GM15510 (cell line): Measurements from ENCODE around the gene FCGR3B.
A peak's percentile ranks its signal among the peaks of the same experiment; 100 is the strongest.
"Not testable (repeated sequence)": the region's sequence is repeated elsewhere in the genome, so short reads cannot be mapped to it uniquely, and the experiment has no call there.

ENCODE experiments used
- POLR2A ChIP-seq: IDR thresholded peaks from 3 replicates; pipeline ENCODE4 v1.6.1; 2011; ENCODE audit warnings: borderline replicate concordance; ENCODE audit not compliant: insufficient read length; ENCODE audit errors: extremely low read depth

The FCGR3B gene

DNA sequence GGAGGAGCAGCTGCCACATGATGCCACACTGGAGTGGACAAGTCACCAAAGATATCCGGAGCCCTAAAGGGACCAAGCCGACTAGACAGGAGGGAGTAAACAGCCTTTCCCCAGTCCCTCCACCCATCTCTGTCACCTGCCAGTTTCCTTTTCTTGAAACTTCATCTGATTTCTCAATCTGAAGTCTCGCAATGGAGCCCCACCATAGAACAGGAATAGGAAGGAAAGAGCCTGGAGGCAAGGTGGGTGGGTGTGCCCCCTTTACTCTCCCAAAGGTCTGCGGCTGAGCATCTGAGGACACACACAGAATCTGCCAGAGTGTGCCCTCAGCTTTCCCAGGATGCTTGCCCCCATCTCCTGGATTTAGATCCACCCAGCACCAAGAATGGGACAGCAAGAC, at the start of gene FCGR3B:
FCGR3B (minus strand) TSS at position 101 of the 400 bp plus-strand sequence; CDS start at position 19, 82 bp downstream.
- no peak for TF ChIP-seq POLR2A

DNA sequence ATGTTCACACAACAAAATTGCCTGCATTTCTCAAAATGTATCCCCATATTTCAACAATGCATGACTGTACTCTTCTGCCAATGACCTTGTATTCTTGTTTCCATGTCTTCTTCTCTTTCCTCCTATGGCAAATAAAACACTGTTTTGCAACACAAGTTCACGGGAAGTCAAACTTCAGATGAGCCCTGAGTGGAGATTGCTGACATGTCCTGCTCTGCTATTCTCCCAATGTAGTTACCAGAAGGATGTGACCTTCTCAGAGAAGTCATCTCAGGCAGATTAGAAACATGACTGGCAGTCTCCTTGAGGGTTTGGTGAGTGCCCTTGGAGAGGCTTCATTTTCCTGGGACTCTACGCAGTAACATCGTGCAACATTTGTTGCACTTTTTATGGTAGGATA, 47.5 kb upstream of the FCGR3B start:
- TF ChIP-seq POLR2A: no peak

DNA sequence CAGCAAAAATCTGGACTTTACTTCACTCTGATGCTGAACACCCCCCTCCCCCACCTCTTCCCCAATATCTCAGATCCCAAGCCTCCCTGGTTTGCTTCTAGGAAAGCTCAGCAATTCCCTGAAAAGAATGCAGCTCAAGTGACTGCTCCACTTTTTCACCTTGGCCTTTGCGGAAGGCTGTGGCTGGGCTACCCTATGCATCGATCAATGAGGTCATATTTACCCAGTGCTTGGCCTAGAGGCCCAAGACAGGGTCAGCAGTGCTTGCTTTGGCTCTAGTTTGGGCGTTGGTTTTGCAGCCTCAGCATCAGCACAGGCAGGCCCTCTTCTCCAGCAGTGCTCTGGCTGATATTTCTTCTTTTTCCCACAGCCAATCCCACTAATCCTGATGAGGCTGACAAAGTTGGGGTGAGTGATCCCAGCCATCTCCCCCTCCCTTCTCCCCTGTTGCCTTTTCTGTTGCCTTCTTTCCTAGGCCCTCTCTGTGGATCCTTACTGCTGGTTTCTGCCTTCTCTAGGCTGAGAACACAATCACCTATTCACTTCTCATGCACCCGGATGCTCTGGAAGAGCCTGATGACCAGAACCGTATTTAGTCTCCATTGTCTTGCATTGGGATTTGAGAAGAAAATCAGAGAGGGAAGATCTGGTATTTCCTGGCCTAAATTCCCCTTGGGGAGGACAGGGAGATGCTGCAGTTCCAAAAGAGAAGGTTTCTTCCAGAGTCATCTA, 46.1 kb upstream of the FCGR3B start:
- no peak for TF ChIP-seq POLR2A

DNA sequence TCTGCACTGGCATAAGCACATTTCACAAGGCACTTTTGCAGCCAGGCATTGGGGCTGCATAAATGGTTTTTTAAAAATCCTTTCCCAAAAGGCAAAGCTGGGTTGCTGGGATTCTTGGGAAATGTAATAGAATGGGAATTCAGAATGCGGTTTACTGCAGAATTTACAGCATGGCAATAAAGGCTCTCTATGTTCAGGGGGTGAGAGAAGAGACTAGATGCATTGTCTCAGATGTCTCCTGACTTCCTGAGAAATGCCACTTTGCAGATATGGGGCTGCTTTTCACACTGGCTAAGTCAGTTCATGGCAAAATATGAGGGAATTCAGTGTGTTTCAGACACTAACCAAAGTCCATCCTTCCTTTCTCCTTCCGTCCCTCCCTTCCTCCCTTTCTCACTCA, 45.5 kb upstream of the FCGR3B start:
- no peak for TF ChIP-seq POLR2A

DNA sequence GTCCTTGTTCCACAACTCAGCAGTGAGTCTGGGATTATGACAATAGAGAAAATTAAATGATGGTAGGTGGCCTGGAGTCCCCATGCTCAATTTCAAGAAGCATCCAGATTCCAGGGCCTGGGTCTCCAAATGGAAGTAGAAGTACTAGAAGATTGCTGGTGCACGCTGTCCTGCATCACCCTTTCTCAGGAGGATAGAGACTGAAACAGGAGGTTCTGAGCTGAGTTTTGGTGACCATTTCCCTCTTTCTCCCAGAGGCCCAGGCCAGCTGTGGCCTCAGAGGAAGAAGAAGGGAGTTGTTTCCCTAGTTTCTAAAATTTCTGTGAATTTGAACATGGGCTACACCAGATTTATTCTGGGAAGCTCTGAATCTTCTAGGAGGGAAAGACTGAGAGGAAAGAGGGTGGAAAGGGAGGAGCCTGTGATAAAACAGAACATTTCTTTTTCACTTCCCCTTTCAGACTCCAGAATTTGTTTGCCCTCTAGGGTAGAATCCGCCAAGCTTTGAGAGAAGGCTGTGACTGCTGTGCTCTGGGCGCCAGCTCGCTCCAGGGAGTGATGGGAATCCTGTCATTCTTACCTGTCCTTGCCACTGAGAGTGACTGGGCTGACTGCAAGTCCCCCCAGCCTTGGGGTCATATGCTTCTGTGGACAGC, 31.8 kb upstream of the FCGR3B start, which contains the start of gene FCGR2B:
FCGR2B (plus strand) TSS at position 460 of the 656 bp plus-strand sequence; CDS start at position 559, 99 bp downstream.
- TF ChIP-seq POLR2A: not testable (repeated sequence)

DNA sequence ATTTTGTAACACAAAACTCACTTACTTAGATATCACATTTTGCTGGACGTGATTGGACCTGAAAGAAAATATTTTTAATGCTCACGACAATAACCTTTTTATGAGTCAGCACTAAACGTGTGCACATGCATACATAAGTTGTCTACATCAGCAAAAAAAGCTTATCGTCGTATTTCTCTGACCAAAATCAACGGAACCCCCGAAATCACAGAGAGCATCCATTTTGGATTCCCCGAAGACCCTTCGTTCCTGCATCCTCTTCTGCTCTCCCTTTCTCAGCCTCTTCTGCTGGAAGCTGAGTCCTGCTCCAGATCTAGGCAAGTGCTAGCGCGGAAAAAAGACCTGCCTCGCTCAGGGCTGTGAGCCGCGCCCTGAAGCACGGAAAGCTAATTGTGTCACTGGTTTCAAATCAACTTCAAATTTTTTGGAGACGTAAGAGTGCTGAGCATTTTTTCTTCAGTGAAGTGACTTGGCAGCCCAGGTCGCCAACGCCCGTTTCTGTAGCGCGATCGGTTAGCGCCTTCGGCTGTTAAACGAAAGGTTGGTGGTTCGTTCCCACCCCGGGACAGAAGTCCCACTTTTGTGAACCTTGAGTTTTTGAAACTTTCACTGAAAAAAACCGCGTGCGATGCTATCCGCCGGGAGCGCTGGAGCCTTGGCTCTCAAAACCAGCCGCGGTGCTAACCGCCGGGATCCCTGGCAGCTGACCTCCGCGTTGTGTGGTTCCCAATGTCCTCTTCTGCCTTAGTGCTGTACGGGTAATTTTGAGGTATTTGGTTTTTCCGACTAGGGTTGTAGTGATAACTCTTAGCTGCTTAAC, 9.6 kb downstream of the FCGR3B start:
- peak; percentile 19 for TF ChIP-seq POLR2A

DNA sequence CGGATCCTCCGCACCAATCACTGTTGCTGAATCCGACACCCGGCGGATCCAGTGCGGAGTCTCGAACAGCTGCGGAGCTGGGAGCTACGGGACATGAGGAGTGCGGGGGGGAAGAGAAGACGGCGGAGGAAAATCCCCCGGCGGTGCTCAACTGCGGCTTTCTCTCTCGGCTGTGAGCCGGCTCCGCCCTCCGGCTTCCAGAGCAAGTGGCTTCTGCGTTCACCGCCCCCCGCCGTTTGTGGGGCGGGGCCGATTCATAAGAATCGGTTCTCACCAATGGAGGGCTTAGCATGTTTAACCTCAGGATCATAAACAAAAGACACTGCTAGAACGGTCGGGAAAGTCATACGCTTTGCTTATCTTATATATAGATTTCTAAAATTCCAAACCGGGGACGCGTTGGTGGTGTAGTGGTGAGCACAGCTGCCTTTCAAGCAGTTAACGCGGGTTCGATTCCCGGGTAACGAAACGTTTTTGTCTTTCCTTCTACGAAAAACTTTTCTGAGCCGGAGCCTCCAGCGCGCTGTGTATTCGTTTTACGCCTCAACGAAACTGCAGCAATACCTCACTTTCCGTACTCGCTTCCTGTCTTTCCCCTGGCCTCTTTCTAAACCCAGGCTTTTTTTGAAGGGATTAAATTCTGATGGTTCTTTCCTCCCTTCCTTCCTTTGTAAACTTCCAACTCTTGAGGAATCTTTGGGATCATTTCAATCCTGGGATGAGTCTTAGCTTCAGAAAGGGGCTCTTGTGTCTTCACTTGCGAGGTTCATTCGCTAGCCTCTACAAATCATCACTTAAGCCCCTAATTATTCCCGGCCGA, 18.4 kb downstream of the FCGR3B start:
- peak; percentile 33 for TF ChIP-seq POLR2A
